LNCaP clone FGC (cell line): Measurements from ENCODE around the gene PFN4.
A peak's percentile ranks its signal among the peaks of the same experiment; 100 is the strongest.

ENCODE experiments used
- DNase-seq: peaks from one replicate; pipeline ENCODE4 v3.0.0-alpha.2; 2011; ENCODE audit warnings: low read depth
- H3K4me3 ChIP-seq: 2 replicates; pipeline ENCODE4 v1.5.1; 2011; ENCODE audit warnings: mild to moderate bottlenecking, low read depth, low read length, control low read depth
- TF ChIP-seq, protein P1 (sequence below): IDR thresholded peaks from 2 replicates; pipeline ENCODE4 v1.5.1; 2012; ENCODE audit warnings: mild to moderate bottlenecking; ENCODE audit not compliant: control insufficient read depth, insufficient read depth; ENCODE audit errors: extremely low read depth

PFN4 gene

DNA sequence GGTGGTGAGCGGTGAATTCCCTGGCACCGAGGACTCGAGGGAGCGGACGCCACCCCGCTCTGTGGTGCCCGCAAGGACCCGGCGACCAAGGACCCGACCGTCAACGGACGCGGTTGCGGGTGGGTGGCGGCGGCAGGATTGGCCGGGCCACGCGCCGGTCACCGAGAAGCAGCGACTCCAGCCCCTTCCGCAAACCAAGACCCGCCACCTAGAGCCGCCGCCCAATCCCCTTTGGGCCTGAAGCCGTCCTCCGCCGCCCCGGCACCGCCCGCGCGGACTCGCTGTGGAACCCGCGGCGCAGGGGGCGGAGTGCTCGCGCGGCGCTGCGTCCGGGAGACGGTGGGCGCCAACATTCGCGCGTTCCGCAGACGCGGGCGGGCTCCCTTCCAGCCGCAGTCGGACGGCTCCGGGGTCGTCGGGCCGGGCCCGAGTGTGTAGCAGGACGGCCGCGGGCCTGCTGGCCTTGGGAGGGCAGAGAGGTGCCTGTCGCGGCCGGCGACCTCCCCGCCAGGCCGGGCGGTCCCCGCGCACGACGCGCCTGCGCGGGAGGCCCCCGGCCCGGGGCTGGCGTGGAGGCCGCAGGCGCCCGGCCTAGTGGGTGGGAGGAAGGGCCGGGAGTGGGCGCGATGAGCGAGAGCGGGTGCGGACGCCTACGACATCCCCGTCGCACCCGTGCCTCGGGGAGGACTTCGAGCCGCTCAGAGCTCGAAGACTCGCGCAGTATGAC, at the start of gene PFN4, which contains the start of gene FAM228B:
Gene PFN4, minus strand, starts transcription at position 140 of the 727 bp plus-strand sequence. CDS start 799 bp downstream, outside the sequence.
Gene FAM228B, plus strand, starts transcription at position 275 of the 727 bp plus-strand sequence. CDS start 893 bp downstream, outside the sequence.
- peak; percentile 39 for DNase-seq
- TF ChIP-seq, protein P1, sequence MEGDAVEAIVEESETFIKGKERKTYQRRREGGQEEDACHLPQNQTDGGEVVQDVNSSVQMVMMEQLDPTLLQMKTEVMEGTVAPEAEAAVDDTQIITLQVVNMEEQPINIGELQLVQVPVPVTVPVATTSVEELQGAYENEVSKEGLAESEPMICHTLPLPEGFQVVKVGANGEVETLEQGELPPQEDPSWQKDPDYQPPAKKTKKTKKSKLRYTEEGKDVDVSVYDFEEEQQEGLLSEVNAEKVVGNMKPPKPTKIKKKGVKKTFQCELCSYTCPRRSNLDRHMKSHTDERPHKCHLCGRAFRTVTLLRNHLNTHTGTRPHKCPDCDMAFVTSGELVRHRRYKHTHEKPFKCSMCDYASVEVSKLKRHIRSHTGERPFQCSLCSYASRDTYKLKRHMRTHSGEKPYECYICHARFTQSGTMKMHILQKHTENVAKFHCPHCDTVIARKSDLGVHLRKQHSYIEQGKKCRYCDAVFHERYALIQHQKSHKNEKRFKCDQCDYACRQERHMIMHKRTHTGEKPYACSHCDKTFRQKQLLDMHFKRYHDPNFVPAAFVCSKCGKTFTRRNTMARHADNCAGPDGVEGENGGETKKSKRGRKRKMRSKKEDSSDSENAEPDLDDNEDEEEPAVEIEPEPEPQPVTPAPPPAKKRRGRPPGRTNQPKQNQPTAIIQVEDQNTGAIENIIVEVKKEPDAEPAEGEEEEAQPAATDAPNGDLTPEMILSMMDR = no peak
- peak within 1 kb of the TSS; percentile 76 for H3K4me3 ChIP-seq

DNA sequence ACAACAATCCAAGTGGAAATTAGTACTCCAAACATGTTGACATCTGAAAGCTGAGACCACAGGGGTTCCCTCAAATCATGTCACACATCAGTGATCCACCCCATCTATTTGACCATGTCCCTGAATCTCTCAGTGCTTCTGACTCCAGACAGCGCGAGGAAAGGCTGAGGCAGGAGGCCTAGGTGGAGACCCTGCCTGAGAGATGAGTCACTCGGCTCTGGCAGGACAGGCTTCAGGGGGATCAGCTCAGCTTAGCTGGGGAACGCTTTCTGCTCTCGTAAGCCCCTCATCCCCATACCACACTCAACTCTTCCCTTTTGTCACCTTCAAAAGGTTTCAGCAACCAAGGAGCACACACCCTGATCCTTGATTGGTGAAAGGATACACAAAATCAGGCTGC, 45.9 kb upstream of the PFN4 start:
- TF ChIP-seq, protein P1 = no peak

GRCh38 chr2:24164416-24164973, 41.4 kb upstream of the PFN4 start:
- H3K4me3 ChIP-seq = no peak overlapping the region
- no peak for DNase-seq
- TF ChIP-seq, protein P1 = peak; percentile 41; the same call in 1 of the 2 replicates

More for the DNA sequence above, 45.9 kb upstream of the PFN4 start:
- H3K4me3 ChIP-seq = no peak overlapping the region
- no peak for DNase-seq

DNA sequence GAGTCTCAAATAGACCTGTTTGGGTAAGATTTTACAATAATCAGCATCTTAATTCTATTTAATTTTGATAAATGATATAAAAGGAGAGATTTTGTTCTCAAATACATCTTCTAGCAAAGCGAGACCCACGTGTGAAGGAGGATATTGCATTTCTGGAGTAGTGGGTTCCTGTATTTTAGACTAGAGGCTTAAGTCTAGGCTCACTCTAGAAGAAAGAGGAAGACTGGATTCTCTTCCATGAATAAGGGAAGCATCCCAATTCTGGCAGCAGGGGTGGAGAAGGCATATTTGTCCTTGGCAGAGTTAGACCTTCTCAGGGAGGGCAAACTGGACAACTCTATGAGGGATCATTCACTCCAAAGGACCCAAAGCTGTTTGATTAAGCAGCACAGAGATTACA, 40.5 kb upstream of the PFN4 start:
- TF ChIP-seq, protein P1 = no peak
- H3K4me3 ChIP-seq = no peak overlapping the region
- no peak for DNase-seq

DNA sequence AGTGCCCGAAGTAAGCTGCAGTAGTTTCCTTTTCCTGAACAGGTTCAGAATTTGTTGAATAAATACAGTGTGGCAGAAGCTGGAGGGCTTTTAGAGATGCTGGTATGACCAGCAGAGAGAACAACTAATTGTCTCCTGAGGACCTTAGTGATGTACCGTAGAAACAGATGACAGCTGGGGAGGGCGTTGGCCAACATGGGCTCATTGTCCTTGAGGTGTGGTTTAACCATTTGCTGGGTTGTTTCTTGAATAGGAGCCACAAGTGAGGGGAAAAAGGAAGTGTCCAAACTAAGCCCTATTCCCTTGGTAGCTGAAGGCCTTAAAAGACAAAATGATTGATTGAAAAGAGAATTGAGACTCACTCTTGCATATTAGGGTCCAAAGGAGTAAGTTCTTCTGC, 40.1 kb upstream of the PFN4 start:
- no peak overlapping the region for H3K4me3 ChIP-seq
- TF ChIP-seq, protein P1 = no peak
- DNase-seq = no peak

GRCh38 chr2:24162494-24162893, 39.4 kb upstream of the PFN4 start:
- TF ChIP-seq, protein P1 = no peak
- no peak overlapping the region for H3K4me3 ChIP-seq
- DNase-seq = no peak
